HG03354 (cell line): ENCODE data around the gene LNX2.

Source experiments
- ATAC-seq: cut with Tn5 transposase; IDR thresholded peaks from one replicate; pipeline ENCODE4 v1.9.1; 2021; ENCODE audit warnings: mild to moderate bottlenecking; ENCODE audit not compliant: unreplicated experiment, poor library complexity, severe bottlenecking

Gene LNX2

GRCh38 chr13:27573265-27573664, 47.1 kb downstream of the LNX2 start:
- no peak for ATAC-seq

GRCh38 chr13:27572234-27572901, 48.0 kb downstream of the LNX2 start:
- ATAC-seq, result no peak

- ATAC-seq, result no peak
These were observed 49.4 kb downstream of the LNX2 start for GRCh38 chr13:27570906-27571305.

GRCh38 chr13:27569405-27569804, 50.9 kb downstream of the LNX2 start:
- ATAC-seq, result no peak

- no peak for ATAC-seq
These were observed 54.5 kb downstream of the LNX2 start for GRCh38 chr13:27565818-27566217.

- no peak for ATAC-seq
These were observed 57.9 kb downstream of the LNX2 start for GRCh38 chr13:27562457-27562856.

GRCh38 chr13:27559719-27560118, 60.6 kb downstream of the LNX2 start:
- no peak for ATAC-seq

GRCh38 chr13:27556109-27556508, 64.2 kb downstream of the LNX2 start:
- ATAC-seq, result no peak

- ATAC-seq, result no peak
These were observed 68.8 kb downstream of the LNX2 start for GRCh38 chr13:27551562-27551961.

GRCh38 chr13:27549406-27549981, 70.8 kb downstream of the LNX2 start:
- ATAC-seq, result no peak

GRCh38 chr13:27542220-27542619, 78.1 kb downstream of the LNX2 start:
- no peak for ATAC-seq

- ATAC-seq, result no peak
These were observed 78.9 kb downstream of the LNX2 start for GRCh38 chr13:27541386-27541785.

- no peak for ATAC-seq
These were observed 83.8 kb downstream of the LNX2 start for GRCh38 chr13:27536361-27537101.

- ATAC-seq, result no peak
These were observed 84.8 kb downstream of the LNX2 start for GRCh38 chr13:27535546-27535945.

- no peak for ATAC-seq
These were observed 85.3 kb downstream of the LNX2 start for GRCh38 chr13:27534981-27535380.

- no peak for ATAC-seq
These were observed 86.0 kb downstream of the LNX2 start for GRCh38 chr13:27534108-27534980.

GRCh38 chr13:27533155-27533643, 87.1 kb downstream of the LNX2 start:
- ATAC-seq, result no peak

- ATAC-seq, result no peak
These were observed 91.4 kb downstream of the LNX2 start for GRCh38 chr13:27528908-27529307.

- ATAC-seq, result no peak
These were observed 93.8 kb downstream of the LNX2 start for GRCh38 chr13:27526516-27526915.
